PC-9 (cell line): ENCODE measurements around the gene CUX1. TPM values are rescaled to one million over a fixed set of nuclear protein-coding genes. Genes with fewer than 3 reads are reported as not detected.

Experiments
- BruUV-seq: library from RNA; stranded (reverse); fragments of 400-500 nt; replicated peaks from 2 replicates; lab custom pipeline; 2021; lab: Mats Ljungman, UMichigan
- CTCF ChIA-PET: fragments of 300-600 bp; sonication (Branson Sonifier 250); formaldehyde crosslinking; loops from one replicate; lab custom pipeline; 2022; ENCODE audit warnings: antibody characterized with exemption; lab: Charles Lee
- POLR2A ChIA-PET: fragments of 300-600 bp; sonication (Branson Sonifier 250); formaldehyde crosslinking; loops from one replicate; lab custom pipeline; 2022; ENCODE audit warnings: antibody characterized with exemption; ENCODE audit not compliant: unreplicated experiment; lab: Charles Lee
- DNase-seq, 2 experiments: peaks; one replicate each; pipeline versions ENCODE4 v3.0.0 to v3.0.0-alpha.2; 2015 to 2022; ENCODE audit warnings: mixed read lengths in 1 of 2
- H2AFZ ChIP-seq: fragments of 200-600 bp; sonication (generic); 2 replicates; pipeline ENCODE4 v1.8.1; 2017; ENCODE audit warnings: antibody characterized with exemption
- H3F3A ChIP-seq: fragments of 200-600 bp; sonication (generic); 2 replicates; pipeline ENCODE4 v1.8.1; 2017; ENCODE audit warnings: antibody characterized with exemption, mild to moderate bottlenecking, low read depth; ENCODE audit not compliant: insufficient read depth
- H3K27ac ChIP-seq: fragments of 200-600 bp; sonication (generic); 2 replicates; pipeline ENCODE4 v1.6.1; 2016; ENCODE audit warnings: mixed run types
- H3K27me3 ChIP-seq: fragments of 200-600 bp; sonication (generic); 2 replicates; pipeline ENCODE4 v1.6.1; 2016; ENCODE audit warnings: low read depth, mixed run types; ENCODE audit not compliant: insufficient read depth
- H3K36me3 ChIP-seq: fragments of 200-600 bp; sonication (generic); 2 replicates; pipeline ENCODE4 v1.6.1; 2016; ENCODE audit warnings: low read depth, mixed run types
- H3K4me1 ChIP-seq: fragments of 200-600 bp; sonication (generic); replicated peaks from 2 replicates; pipeline ENCODE4 v1.6.1; 2016; ENCODE audit warnings: mixed run types; ENCODE audit not compliant: insufficient read depth
- H3K4me2 ChIP-seq: fragments of 200-600 bp; sonication (generic); 2 replicates; pipeline ENCODE4 v1.6.1; 2017; ENCODE audit warnings: mixed run types
- H3K4me3 ChIP-seq: fragments of 200-600 bp; sonication (generic); 2 replicates; pipeline ENCODE4 v1.6.1; 2016; ENCODE audit warnings: mixed run types
- H3K79me2 ChIP-seq: fragments of 200-600 bp; sonication (generic); 2 replicates; pipeline ENCODE4 v1.6.1; 2017; ENCODE audit warnings: low read depth, mixed run types
- H3K9me2 ChIP-seq: fragments of 200-600 bp; sonication (generic); 2 replicates; pipeline ENCODE4 v1.8.1; 2017; ENCODE audit warnings: mild to moderate bottlenecking; ENCODE audit not compliant: insufficient read depth
- H3K9me3 ChIP-seq: fragments of 200-600 bp; sonication (generic); 2 replicates; pipeline ENCODE4 v1.8.1; 2016; ENCODE audit warnings: low read depth; ENCODE audit not compliant: insufficient read depth
- H4K20me1 ChIP-seq: fragments of 200-600 bp; sonication (generic); 2 replicates; pipeline ENCODE4 v1.8.1; 2017; ENCODE audit not compliant: insufficient read depth
- CTCF ChIP-seq: fragments of 200-600 bp; sonication (generic); conservative IDR thresholded peaks from 2 replicates; pipeline ENCODE4 v1.6.1; 2017; ENCODE audit warnings: mixed run types, antibody characterized with exemption, mild to moderate bottlenecking, moderate library complexity
- EZH2 ChIP-seq: fragments of 200-600 bp; sonication (generic); IDR thresholded peaks from 2 replicates; pipeline ENCODE4 v1.8.0; 2017; ENCODE audit warnings: antibody characterized with exemption, low read depth
- intact Hi-C: fragments of 100-400 bp; cut with micrococcal nuclease; formaldehyde crosslinking; loops from one replicate; pipeline ENCODE4 v1.10.0; 2022; ENCODE audit not compliant: unreplicated experiment
- total RNA-seq: library from RNA; stranded (reverse); gene quantifications from 2 replicates; pipeline ENCODE4 v1.2.3, GENCODE V29; 2021

Gene CUX1
- total RNA-seq, 1 experiment from 2014 or later = 83.3 TPM

GRCh38 chr7:102072636-102073209 is 255.3 kb downstream of the CUX1 start:
- no peak for TF ChIP-seq CTCF
- TF ChIP-seq EZH2 = no peak
- no peaks in the 10 kb centered on the region for H3K4me1 ChIP-seq
- no TSS peak for BruUV-seq
- H3K9me2 ChIP-seq = no peaks in the 10 kb centered on the region
- no peaks in the 10 kb centered on the region for H4K20me1 ChIP-seq
- H3K27me3 ChIP-seq = no peaks in the 10 kb centered on the region
- no peak overlapping the region for H3K4me3 ChIP-seq
- H3K9me3 ChIP-seq = no peaks in the 10 kb centered on the region
- ChIA-PET POLR2A (no interaction called here), CTCF (interaction anchor here (0.6 kb wide), 1 partner anchor 530 kb away, joined by 3 read pairs; no protein-coding TSS in a partner anchor)
- intact Hi-C loops = no loop called here
- DNase-seq = no peak
- H3K36me3 ChIP-seq = no peaks in the 10 kb centered on the region
- H3K27ac ChIP-seq = no peak overlapping the region
- no peak overlapping the region for H2AFZ ChIP-seq
- H3F3A ChIP-seq = no peaks in the 10 kb centered on the region
- H3K79me2 ChIP-seq = no peaks in the 10 kb centered on the region
- no peak overlapping the region for H3K4me2 ChIP-seq

- TF ChIP-seq EZH2 (no peak), CTCF (no peak)
- no peaks in the 10 kb centered on the region for H3K4me1 ChIP-seq
- H3K4me2 ChIP-seq = no peak overlapping the region
- H3F3A ChIP-seq = no peaks in the 10 kb centered on the region
- no peaks in the 10 kb centered on the region for H3K27me3 ChIP-seq
- H3K9me2 ChIP-seq = no peaks in the 10 kb centered on the region
- H3K79me2 ChIP-seq = no peaks in the 10 kb centered on the region
- DNase-seq = no peak
- H4K20me1 ChIP-seq = no peaks in the 10 kb centered on the region
- H3K4me3 ChIP-seq = no peak overlapping the region
- H3K27ac ChIP-seq = no peak overlapping the region
- H2AFZ ChIP-seq = no peak overlapping the region
- H3K36me3 ChIP-seq = no peaks in the 10 kb centered on the region
- BruUV-seq = no TSS peak
- intact Hi-C loops = no loop called here
- H3K9me3 ChIP-seq = no peaks in the 10 kb centered on the region
- ChIA-PET CTCF (interaction anchor here (0.6 kb wide), 2 partner anchors 49 to 1623 kb away, joined by 3 to 10 read pairs; no protein-coding TSS in a partner anchor), POLR2A (no interaction called here)
These were observed 256.8 kb downstream of the CUX1 start for GRCh38 chr7:102073931-102074880.

GRCh38 chr7:102075126-102075525 is 257.7 kb downstream of the CUX1 start:
- no peaks in the 10 kb centered on the region for H3K9me3 ChIP-seq
- CTCF ChIA-PET = interaction anchor here (0.6 kb wide), 1 partner anchor 1624 kb away, joined by 10 read pairs; no protein-coding TSS in a partner anchor
- no TSS peak for BruUV-seq

More at GRCh38 chr7:102075126-102075525, 257.7 kb downstream of the CUX1 start:
- POLR2A ChIA-PET = no interaction called here
- Histone ChIP-seq H3K79me2 (no peaks in the 10 kb centered on the region), H3K9me2 (no peaks in the 10 kb centered on the region), H3K36me3 (no peaks in the 10 kb centered on the region), H3K27ac (no peak overlapping the region), H3K4me3 (no peak overlapping the region), H4K20me1 (no peaks in the 10 kb centered on the region), H3F3A (no peaks in the 10 kb centered on the region), H3K27me3 (no peaks in the 10 kb centered on the region), H2AFZ (no peak overlapping the region), H3K4me1 (no peaks in the 10 kb centered on the region), H3K4me2 (no peak overlapping the region)
- TF ChIP-seq CTCF (no peak), EZH2 (no peak)
- DNase-seq = no peak
- intact Hi-C loops = no loop called here
